Neuronal stem cell (in vitro differentiated cells): Measurements from ENCODE around the gene RAD51B.

Experiments used
- DNase-seq: peaks from one replicate; pipeline ENCODE4 v3.0.0-alpha.2; 2013; ENCODE audit warnings: low spot score
- H2AFZ ChIP-seq: one replicate; pipeline ENCODE4 v1.6.1; 2013; ENCODE audit warnings: mild to moderate bottlenecking, low read length, inconsistent platforms
- H2AK5ac ChIP-seq: 2 replicates; pipeline ENCODE4 v1.6.1; 2013; ENCODE audit warnings: low read depth, mild to moderate bottlenecking, inconsistent platforms, low read length, moderate library complexity, mixed read lengths
- H2BK120ac ChIP-seq: 2 replicates; pipeline ENCODE4 v1.6.1; 2013; ENCODE audit warnings: low read depth, mild to moderate bottlenecking, inconsistent platforms, low read length, moderate library complexity, mixed read lengths
- H2BK12ac ChIP-seq: one replicate; pipeline ENCODE4 v1.6.1; 2013; ENCODE audit warnings: low read length, inconsistent platforms
- H2BK15ac ChIP-seq: 2 replicates; pipeline ENCODE4 v1.6.1; 2013; ENCODE audit warnings: mild to moderate bottlenecking, low read length, inconsistent platforms, mixed read lengths
- H2BK5ac ChIP-seq: one replicate; pipeline ENCODE4 v1.6.1; 2013; ENCODE audit warnings: inconsistent platforms, mild to moderate bottlenecking, low read length, moderate library complexity
- H3K14ac ChIP-seq: one replicate; pipeline ENCODE4 v1.6.1; 2013; ENCODE audit warnings: low read length, inconsistent platforms
- H3K18ac ChIP-seq: 2 replicates; pipeline ENCODE4 v1.6.1; 2013; ENCODE audit warnings: low read length, inconsistent platforms
- H3K23ac ChIP-seq: 2 replicates; pipeline ENCODE4 v1.6.1; 2013; ENCODE audit warnings: low read depth, mild to moderate bottlenecking, mixed read lengths, low read length, inconsistent platforms; ENCODE audit not compliant: poor library complexity
- H3K27ac ChIP-seq: replicated peaks from 3 replicates; pipeline ENCODE4 v1.5.1; 2013; ENCODE audit warnings: low read length, inconsistent platforms
- H3K27me3 ChIP-seq, 3 experiments: 2 replicates each; pipeline ENCODE4 v1.6.1; 2013; ENCODE audit warnings: low read length in 3 of 3, mild to moderate bottlenecking in 2 of 3, inconsistent platforms in 1 of 3, low read depth in 1 of 3, mixed read lengths in 1 of 3, moderate library complexity in 1 of 3; ENCODE audit not compliant: control insufficient read depth in 3 of 3, insufficient read depth in 3 of 3
- H3K36me3 ChIP-seq, 2 donors: replicated peaks in 1 of 2; 2 replicates each; pipeline ENCODE4 v1.6.1; 2013; ENCODE audit warnings: low read length in 2 of 2; ENCODE audit not compliant: control insufficient read depth in 2 of 2, insufficient read depth in 2 of 2
- H3K4ac ChIP-seq: 2 replicates; pipeline ENCODE4 v1.6.1; 2013; ENCODE audit warnings: inconsistent platforms, mild to moderate bottlenecking, low read length, moderate library complexity
- H3K4me1 ChIP-seq, 2 donors: 1 replicate in 1 of 2; 2 replicates in 1 of 2; pipeline ENCODE4 v1.6.1; 2013; ENCODE audit warnings: low read length in 2 of 2, low read depth in 1 of 2; ENCODE audit not compliant: control insufficient read depth in 2 of 2, insufficient read depth in 1 of 2
- H3K4me2 ChIP-seq: one replicate; pipeline ENCODE4 v1.6.1; 2013; ENCODE audit warnings: mild to moderate bottlenecking, low read length, inconsistent platforms; ENCODE audit not compliant: insufficient read depth, poor library complexity, severe bottlenecking
- H3K4me3 ChIP-seq, 2 donors: 2 replicates each; pipeline ENCODE4 v1.5.1; 2013; ENCODE audit warnings: low read length in 2 of 2, mild to moderate bottlenecking in 2 of 2, inconsistent platforms in 1 of 2, moderate library complexity in 1 of 2
- H3K79me1 ChIP-seq: one replicate; pipeline ENCODE4 v1.6.1; 2013; ENCODE audit warnings: low read depth, mild to moderate bottlenecking, inconsistent platforms, low read length, moderate library complexity
- H3K9ac ChIP-seq: one replicate; pipeline ENCODE4 v1.6.1; 2013; ENCODE audit warnings: mild to moderate bottlenecking, low read depth, low read length, inconsistent platforms; ENCODE audit not compliant: poor library complexity
- H3K9me3 ChIP-seq, 2 donors: replicated peaks in 1 of 2; 2 replicates each; pipeline versions ENCODE3 to v1.6.1; 2013; ENCODE audit warnings: low read length in 2 of 2, mild to moderate bottlenecking in 2 of 2, inconsistent platforms in 1 of 2, low read depth in 1 of 2, mixed read lengths in 1 of 2, moderate library complexity in 1 of 2; ENCODE audit not compliant: control insufficient read depth in 2 of 2, insufficient read depth in 1 of 2
- H4K8ac ChIP-seq: one replicate; pipeline ENCODE4 v1.6.1; 2013; ENCODE audit warnings: low read depth, mild to moderate bottlenecking, inconsistent platforms, low read length, moderate library complexity
- H4K91ac ChIP-seq: one replicate; pipeline ENCODE4 v1.6.1; 2013; ENCODE audit warnings: low read length, low read depth, mild to moderate bottlenecking, inconsistent platforms; ENCODE audit not compliant: poor library complexity
- WGBS, 2 donors: extraction: QIAGEN DNeasy Blood & Tissue Kit; methylation state at CpG; one replicate each; pipeline ENCODE4 v1.1.7; 2013; ENCODE audit warnings: missing lambda C conversion rate in 2 of 2, mixed read lengths in 1 of 2; ENCODE audit not compliant: insufficient read length in 2 of 2, insufficient replicate concordance in 1 of 2; ENCODE audit errors: extremely low coverage in 2 of 2; 5-methylcytosine and 5-hydroxymethylcytosine counted together

The RAD51B gene

DNA sequence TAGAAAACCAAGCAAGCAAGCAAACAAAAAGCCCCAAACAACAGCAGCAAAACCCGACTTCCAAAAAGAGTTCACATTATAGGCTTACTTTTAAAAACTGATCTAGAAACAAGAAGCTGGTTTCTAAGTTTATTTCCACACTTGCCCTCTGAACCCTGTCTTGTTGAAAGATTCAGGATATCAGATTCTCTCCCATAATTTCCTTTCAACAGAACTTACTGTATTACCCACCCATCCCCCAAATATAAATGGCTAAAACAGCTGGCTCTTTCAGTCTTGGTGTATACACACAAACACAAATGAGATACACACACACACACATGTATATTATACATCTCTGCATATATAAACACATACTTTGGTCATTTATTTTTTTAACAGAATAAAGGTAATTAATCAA, 512.4 kb downstream of the RAD51B start:
- WGBS, 2 donors: no CpG with 5 or more reads among the region's 1 CpG

GRCh38 chr14:68333262-68333661, 513.7 kb downstream of the RAD51B start:
- Histone ChIP-seq H3K4me3 (no peak overlapping the region), H3K4ac (no peak overlapping the region), H2BK15ac (no peak overlapping the region), H3K9me3 (peaks cover 0 to 2% of the 10 kb centered on the region in 2 donors), H3K27me3 (no peaks in the 10 kb centered on the region), H3K79me1 (no peaks in the 10 kb centered on the region), H3K4me2 (no peak overlapping the region), H3K36me3 (no peaks in the 10 kb centered on the region), H3K23ac (no peak overlapping the region), H2AK5ac (no peak overlapping the region), H3K14ac (no peak overlapping the region), H3K18ac (no peak overlapping the region), H3K27ac (no peak overlapping the region), H3K4me1 (peaks cover 4 to 7% of the 10 kb centered on the region in 2 donors), H2BK5ac (no peak overlapping the region), H2BK120ac (no peak overlapping the region), H2BK12ac (no peak overlapping the region), H4K91ac (no peak overlapping the region), H2AFZ (no peak overlapping the region), H3K9ac (no peak overlapping the region), H4K8ac (no peak overlapping the region)
- DNase-seq: no peak
- WGBS, 2 donors: no CpG with 5 or more reads among the region's 2 CpGs

More for the DNA sequence above, 512.4 kb downstream of the RAD51B start:
- H2BK12ac ChIP-seq: no peak overlapping the region
- H3K79me1 ChIP-seq: no peaks in the 10 kb centered on the region
- H2BK15ac ChIP-seq: no peak overlapping the region
- H3K18ac ChIP-seq: no peak overlapping the region
- H3K27me3 ChIP-seq: no peaks in the 10 kb centered on the region
- peaks cover 4% of the 10 kb centered on the region in 2 donors for H3K4me1 ChIP-seq
- no peaks in the 10 kb centered on the region for H3K9me3 ChIP-seq
- H2BK5ac ChIP-seq: no peak overlapping the region
- H3K4me3 ChIP-seq: no peak overlapping the region
- no peak overlapping the region for H3K9ac ChIP-seq
- H4K8ac ChIP-seq: no peak overlapping the region
- no peak overlapping the region for H2AK5ac ChIP-seq
- H3K14ac ChIP-seq: no peak overlapping the region
- H2AFZ ChIP-seq: no peak overlapping the region
- no peak overlapping the region for H4K91ac ChIP-seq
- no peak for DNase-seq
- no peak overlapping the region for H3K4ac ChIP-seq
- no peak overlapping the region for H3K27ac ChIP-seq
- H3K4me2 ChIP-seq: no peak overlapping the region
- no peak overlapping the region for H2BK120ac ChIP-seq
- no peak overlapping the region for H3K23ac ChIP-seq
- no peaks in the 10 kb centered on the region for H3K36me3 ChIP-seq

DNA sequence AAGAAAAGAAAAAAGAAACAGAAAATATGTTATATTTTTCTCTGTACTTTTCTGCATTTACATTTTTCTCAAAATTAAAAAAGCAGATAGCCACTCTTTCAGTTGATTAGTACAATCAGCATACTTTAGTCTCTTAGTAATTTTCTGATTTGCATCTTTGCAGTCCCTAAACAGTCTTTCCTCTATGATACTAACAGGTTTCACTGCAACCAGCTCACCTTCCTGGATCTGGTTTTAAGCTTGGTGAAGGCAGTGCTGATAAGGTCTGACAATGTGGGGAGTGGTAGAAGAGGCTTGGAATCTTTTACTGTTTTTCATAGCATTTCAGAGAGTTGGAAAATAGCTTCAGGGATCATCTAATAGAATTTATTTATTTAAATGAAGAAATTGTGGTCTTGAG, 515.7 kb downstream of the RAD51B start:
- Histone ChIP-seq H4K8ac (no peak overlapping the region), H3K23ac (no peak overlapping the region), H3K18ac (no peak overlapping the region), H3K4me3 (no peak overlapping the region), H3K36me3 (no peaks in the 10 kb centered on the region), H3K79me1 (no peaks in the 10 kb centered on the region), H4K91ac (no peak overlapping the region), H3K27me3 (no peaks in the 10 kb centered on the region), H3K4me2 (no peak overlapping the region), H2AFZ (no peak overlapping the region), H2AK5ac (no peak overlapping the region), H2BK15ac (no peak overlapping the region), H3K27ac (no peak overlapping the region), H2BK120ac (no peak overlapping the region), H3K14ac (no peak overlapping the region), H3K4me1 (peaks cover 4 to 7% of the 10 kb centered on the region in 2 donors), H3K9me3 (peaks cover 0 to 7% of the 10 kb centered on the region in 2 donors), H2BK12ac (no peak overlapping the region), H3K4ac (no peak overlapping the region), H3K9ac (no peak overlapping the region), H2BK5ac (no peak overlapping the region)
- DNase-seq: no peak

DNA sequence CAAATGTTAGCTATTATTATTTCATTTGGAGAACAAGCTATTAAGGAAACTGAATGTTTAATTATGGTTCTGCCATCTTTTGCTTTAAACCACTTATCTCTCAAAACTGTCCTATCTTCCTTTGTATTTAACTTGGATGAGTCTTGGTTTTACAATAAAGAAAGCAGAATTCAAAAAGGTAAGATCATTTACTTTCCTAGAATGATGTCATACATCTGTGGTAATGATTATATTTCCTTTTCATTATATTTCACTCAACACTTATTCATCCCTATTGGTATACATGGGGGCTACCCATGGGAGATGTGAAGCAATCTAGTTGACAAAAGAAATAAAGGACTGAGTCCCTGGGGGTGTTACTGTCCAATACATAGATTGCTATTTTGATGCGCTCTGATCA, 516.6 kb downstream of the RAD51B start:
- H3K9ac ChIP-seq: no peak overlapping the region
- no peak overlapping the region for H3K23ac ChIP-seq
- no peak overlapping the region for H3K4me2 ChIP-seq
- DNase-seq: no peak
- no peak overlapping the region for H3K4me3 ChIP-seq
- H3K27me3 ChIP-seq: no peaks in the 10 kb centered on the region
- H2BK12ac ChIP-seq: no peak overlapping the region
- H3K9me3 ChIP-seq: peaks cover 0 to 7% of the 10 kb centered on the region in 2 donors
- H3K14ac ChIP-seq: no peak overlapping the region
- no peak overlapping the region for H3K27ac ChIP-seq
- no peak overlapping the region for H2BK120ac ChIP-seq
- no CpG with 5 or more reads among the region's 1 CpG for WGBS, 2 donors
- H3K18ac ChIP-seq: no peak overlapping the region
- no peaks in the 10 kb centered on the region for H3K36me3 ChIP-seq
- H3K79me1 ChIP-seq: no peaks in the 10 kb centered on the region
- H3K4ac ChIP-seq: no peak overlapping the region
- no peak overlapping the region for H2BK15ac ChIP-seq
- H4K8ac ChIP-seq: no peak overlapping the region
- no peak overlapping the region for H2BK5ac ChIP-seq
- H4K91ac ChIP-seq: no peak overlapping the region
- H3K4me1 ChIP-seq: peaks cover 4 to 7% of the 10 kb centered on the region in 2 donors
- H2AK5ac ChIP-seq: no peak overlapping the region
- no peak overlapping the region for H2AFZ ChIP-seq
